GM12878 (cell line): ENCODE measurements around the gene MRPL20. TPM values are rescaled to one million over a fixed set of nuclear protein-coding genes. Genes with fewer than 3 reads are reported as not detected.

Source experiments
- ATAC-seq: fragments of 200-7000 bp; cut with Tn5 transposase; 3 replicates; pipeline ENCODE4 v1.9.1; 2020; ENCODE audit warnings: mild to moderate bottlenecking, moderate library complexity
- BruUV-seq: library from RNA; stranded (reverse); fragments of 400-500 nt; replicated peaks from 2 replicates; lab custom pipeline; 2021; lab: Mats Ljungman, UMichigan
- CTCF ChIA-PET: fragments of 300-600 bp; sonication (Branson Sonifier 250); formaldehyde crosslinking; extraction: SDS; loops from one replicate; lab custom pipeline; 2021; ENCODE audit warnings: inconsistent platforms; lab: Yijun Ruan, JAX
- POLR2A ChIA-PET: fragments of 350-600 bp; formaldehyde crosslinking; extraction: SDS; loops from one replicate; lab custom pipeline; 2021; ENCODE audit warnings: inconsistent platforms; lab: Charles Lee
- RAD21 ChIA-PET: fragments of 300-600 bp; sonication (Branson Sonifier 250); formaldehyde crosslinking; loops from one replicate; lab custom pipeline; 2023; ENCODE audit warnings: antibody characterized with exemption; ENCODE audit not compliant: unreplicated experiment; lab: Charles Lee
- SMC1A ChIA-PET: fragments of 300-600 bp; sonication (Branson Sonifier 250); formaldehyde crosslinking; loops from one replicate; lab custom pipeline; 2023; ENCODE audit not compliant: unreplicated experiment, uncharacterized antibody; lab: Charles Lee
- DNase-seq: peaks from one replicate; pipeline ENCODE4 v3.0.0-alpha.2; 2011; ENCODE audit warnings: low read depth, low spot score
- FAIRE-seq: peaks from 3 replicates; lab custom pipeline; 2011; peaks lifted over from hg19 to GRCh38; lab: Jason Lieb, UNC
- H2AFZ ChIP-seq: 2 replicates; pipeline ENCODE4 v1.6.0; 2011; ENCODE audit warnings: low read depth, low read length, control low read depth; ENCODE audit not compliant: control insufficient read depth
- H3K27ac ChIP-seq: 2 replicates; pipeline ENCODE4 v1.5.1; 2011; ENCODE audit warnings: control low read depth; ENCODE audit not compliant: control insufficient read depth, insufficient read depth
- H3K27me3 ChIP-seq, 2 experiments: replicated peaks in 1 of 2; 2 replicates each; pipeline versions ENCODE4 v1.6.0 to v1.6.1; 2011; ENCODE audit warnings: low read length in 1 of 2; ENCODE audit not compliant: control insufficient read depth in 2 of 2, insufficient read depth in 2 of 2
- H3K36me3 ChIP-seq, 2 experiments: 2 replicates each; pipeline ENCODE4 v1.5.1; 2011; ENCODE audit warnings: low read length in 1 of 2; ENCODE audit not compliant: control insufficient read depth in 2 of 2, insufficient read depth in 2 of 2
- H3K4me1 ChIP-seq: 2 replicates; pipeline ENCODE4 v1.6.1; 2011; ENCODE audit warnings: mild to moderate bottlenecking, low read length, moderate library complexity, mixed read lengths; ENCODE audit not compliant: control insufficient read depth, insufficient read depth
- H3K4me2 ChIP-seq: 2 replicates; pipeline ENCODE4 v1.6.0; 2011; ENCODE audit warnings: control low read depth; ENCODE audit not compliant: control insufficient read depth, insufficient read depth
- H3K4me3 ChIP-seq: fragments of 200-600 bp; sonication (generic); 2 replicates; pipeline ENCODE4 v1.5.1; 2016
- H3K79me2 ChIP-seq: 2 replicates; pipeline ENCODE4 v1.6.0; 2011; ENCODE audit warnings: low read length; ENCODE audit not compliant: control insufficient read depth, insufficient read depth
- H3K9ac ChIP-seq: 2 replicates; pipeline ENCODE4 v1.8.0; 2011; ENCODE audit warnings: low read length, control low read depth, mixed read lengths; ENCODE audit not compliant: control insufficient read depth, insufficient read depth
- H3K9me3 ChIP-seq: replicated peaks from 3 replicates; pipeline ENCODE4 v1.5.1; 2011; ENCODE audit warnings: mild to moderate bottlenecking, low read length; ENCODE audit not compliant: control insufficient read depth, insufficient read depth
- H4K20me1 ChIP-seq: 2 replicates; pipeline ENCODE4 v1.6.0; 2011; ENCODE audit not compliant: control insufficient read depth, insufficient read depth
- CBX3 ChIP-seq: fragments of 200-600 bp; sonication (generic); IDR thresholded peaks from 2 replicates; pipeline ENCODE4 v1.6.1; 2016; ENCODE audit warnings: low read depth, borderline replicate concordance
- GATAD2B ChIP-seq: fragments of 450-650 bp; conservative IDR thresholded peaks from 2 replicates; pipeline ENCODE4 v1.6.1; 2017; ENCODE audit warnings: low read depth, mild to moderate bottlenecking, moderate library complexity
- HDAC2 ChIP-seq: fragments of 200-600 bp; sonication (generic); IDR thresholded peaks from 2 replicates; pipeline ENCODE4 v1.6.1; 2017
- HDAC6 ChIP-seq: fragments of 200-600 bp; sonication (generic); IDR thresholded peaks from one replicate; pipeline ENCODE4 v1.8.0; 2017; ENCODE audit warnings: antibody characterized with exemption; ENCODE audit not compliant: unreplicated experiment
- NBN ChIP-seq: fragments of 450-650 bp; IDR thresholded peaks from 2 replicates; pipeline ENCODE4 v1.6.1; 2016
- POLR2AphosphoS2 ChIP-seq: IDR thresholded peaks from 2 replicates; pipeline ENCODE4 v1.6.1; 2011; ENCODE audit warnings: low read depth, mild to moderate bottlenecking, low read length, improper control_type of control experiment, moderate library complexity
- RUNX3 ChIP-seq: IDR thresholded peaks from 2 replicates; pipeline ENCODE4 v1.6.1; 2012; ENCODE audit warnings: low read length, inconsistent platforms
- SMAD1 ChIP-seq: fragments of 450-650 bp; IDR thresholded peaks from 2 replicates; pipeline ENCODE4 v1.6.1; 2018; ENCODE audit warnings: mild to moderate bottlenecking, low read depth; ENCODE audit not compliant: partially characterized antibody
- SUZ12 ChIP-seq: fragments of 200-600 bp; sonication (generic); IDR thresholded peaks from one replicate; pipeline ENCODE4 v1.6.1; 2018; ENCODE audit warnings: antibody characterized with exemption, mild to moderate bottlenecking; ENCODE audit not compliant: unreplicated experiment
- YBX1 ChIP-seq: fragments of 450-650 bp; IDR thresholded peaks from 2 replicates; pipeline ENCODE4 v1.6.1; 2016; ENCODE audit warnings: antibody characterized with exemption
- WGBS: methylation state at CpG from one replicate; pipeline ENCODE4 v1.1.6; 2016; ENCODE audit warnings: low lambda C conversion rate; ENCODE audit not compliant: insufficient replicate concordance, insufficient coverage; ENCODE audit errors: missing lambda C conversion rate; 5-methylcytosine and 5-hydroxymethylcytosine counted together
- in situ Hi-C: fragments of 300-500 bp; cut with MboI; formaldehyde crosslinking; loops from 9 replicates; pipeline ENCODE4 v1.14.3; 2018; ENCODE audit warnings: mixed read lengths
- intact Hi-C: fragments of 100-400 bp; cut with micrococcal nuclease; formaldehyde crosslinking; loops from one replicate; pipeline ENCODE4 v1.14.2; 2022; ENCODE audit not compliant: unreplicated experiment
- polyA plus RNA-seq, 11 experiments: library from polyadenylated mRNA; depleted of rRNA in 4 of 11; unstranded in 6 of 11; stranded (reverse) in 5 of 11; fragments of >200 nt; fragmentation: Nextera tagmentation in 4 of 11; fragmentation: Illumina TruSeq in 1 of 11; extraction: Ambion mirVana in 4 of 11; extraction: Trizol in 1 of 11; gene quantifications; 1 replicate in 1 of 11; 2 replicates in 10 of 11; pipeline versions ENCODE4 v1.2.1 to v1.2.3, GENCODE V29; 2011 to 2016; ENCODE audit warnings: inconsistent platforms in 2 of 11, missing spikeins in 2 of 11, low read depth in 1 of 11
- total RNA-seq, 4 experiments: library from RNA; depleted of rRNA in 3 of 4; stranded (reverse); fragments of >200 nt in 3 of 4; fragmentation: Illumina TruSeq in 1 of 4; extraction: Trizol in 1 of 4; gene quantifications; 2 replicates each; pipeline versions ENCODE4 v1.2.1 to v1.2.3, GENCODE V29; 2013 to 2021
- TF ChIP-seq, protein P1 (sequence below): IDR thresholded peaks from 2 replicates; pipeline ENCODE4 v1.6.1; 2012; ENCODE audit warnings: low read length, inconsistent platforms

Gene MRPL20
- total and polyA plus RNA-seq, 10 of the 15 experiments (the other 5 are each of a cell fraction or from before 2014, with no cell fraction given) = 129 to 525 (median 255) TPM

DNA sequence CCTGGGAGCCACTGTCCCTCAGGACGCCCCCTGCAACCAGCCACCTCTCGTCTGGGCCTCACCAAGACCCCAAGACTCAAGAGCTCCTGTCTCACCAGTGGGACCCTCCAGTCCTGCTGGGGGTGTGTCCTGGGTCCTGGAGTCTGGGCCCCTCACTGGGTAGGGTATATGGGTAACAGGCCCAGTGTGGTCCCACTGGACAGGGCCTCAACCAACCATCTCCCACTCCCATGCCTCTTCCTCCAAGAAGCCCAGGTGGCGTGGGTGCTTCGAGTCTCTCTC, 27.7 kb upstream of the MRPL20 start:
- H3K4me2 ChIP-seq = peak overlapping the region; percentile 84

DNA sequence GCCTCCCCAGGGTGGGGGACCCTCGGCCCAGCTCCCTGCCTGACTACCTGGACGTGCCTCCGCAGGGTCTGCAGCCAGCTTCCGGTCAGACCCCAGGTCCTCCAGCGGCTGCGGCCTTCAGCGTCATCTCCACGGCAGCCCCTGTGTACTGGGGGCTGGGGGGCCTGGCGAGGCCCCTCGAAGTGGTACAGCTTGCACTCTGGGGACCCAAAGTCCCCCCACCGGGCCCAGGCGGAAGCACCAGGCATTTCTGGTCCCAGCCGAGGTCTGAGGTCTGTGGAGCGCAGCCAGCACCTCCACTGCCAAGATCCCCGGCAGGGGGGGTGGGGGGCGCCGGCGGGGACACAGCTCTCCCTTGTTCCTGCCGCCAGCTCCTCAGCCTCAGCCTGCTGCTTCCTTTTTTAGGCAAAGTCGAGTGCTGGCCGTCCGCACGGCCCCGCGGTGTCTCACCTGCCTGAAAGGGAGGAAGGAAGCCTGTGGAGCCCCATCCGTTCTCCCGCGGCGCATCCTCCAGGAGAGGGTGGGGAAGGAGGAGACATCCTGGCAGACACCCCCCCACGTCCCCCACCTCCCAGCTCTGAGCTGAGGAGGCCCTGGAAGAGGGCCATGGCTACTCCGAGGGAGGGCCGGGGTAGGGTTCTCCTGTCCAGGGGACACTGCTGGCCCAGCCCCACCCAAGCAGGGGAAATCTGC, 27.2 kb upstream of the MRPL20 start:
- DNase-seq (no peak), FAIRE-seq (no peak), ATAC-seq (no peak)
- WGBS = 22% methylated on average over 26 of the region's 32 CpGs
- Histone ChIP-seq H3K9ac (peak overlapping the region; percentile 34; the same call in 1 of the 2 replicates), H3K79me2 (no peaks in the 10 kb centered on the region), H3K4me1 (peaks cover 20% of the 10 kb centered on the region), H3K36me3 (no peaks in the 10 kb centered on the region), H3K27ac (no peak overlapping the region), H2AFZ (peak overlapping the region; percentile 44), H3K4me3 (peak overlapping the region; percentile 8; the same call in 1 of the 2 replicates), H3K4me2 (peak overlapping the region; percentile 42), H4K20me1 (no peaks in the 10 kb centered on the region), H3K9me3 (no peaks in the 10 kb centered on the region), H3K27me3 (peaks cover 0 to 13% of the 10 kb centered on the region in 2 experiments; a peak in 3 of 4 replicates)
- intact Hi-C loops = no loop called here
- POLR2A ChIA-PET = interaction anchor here (0.7 kb wide), 1 partner anchor 25 kb away, joined by 3 read pairs; no protein-coding TSS in a partner anchor
- in situ Hi-C loops = no loop called here
- SMC1A ChIA-PET = no interaction called here
- RAD21 ChIA-PET = no interaction called here
- CTCF ChIA-PET = interaction anchor here (1.2 kb wide), 1 partner anchor 35 kb away, joined by 4 read pairs; the partner anchor contains the start of gene CCNL2
- TF ChIP-seq CBX3 (no peak), HDAC2 (no peak)
- TF ChIP-seq, protein P1, sequence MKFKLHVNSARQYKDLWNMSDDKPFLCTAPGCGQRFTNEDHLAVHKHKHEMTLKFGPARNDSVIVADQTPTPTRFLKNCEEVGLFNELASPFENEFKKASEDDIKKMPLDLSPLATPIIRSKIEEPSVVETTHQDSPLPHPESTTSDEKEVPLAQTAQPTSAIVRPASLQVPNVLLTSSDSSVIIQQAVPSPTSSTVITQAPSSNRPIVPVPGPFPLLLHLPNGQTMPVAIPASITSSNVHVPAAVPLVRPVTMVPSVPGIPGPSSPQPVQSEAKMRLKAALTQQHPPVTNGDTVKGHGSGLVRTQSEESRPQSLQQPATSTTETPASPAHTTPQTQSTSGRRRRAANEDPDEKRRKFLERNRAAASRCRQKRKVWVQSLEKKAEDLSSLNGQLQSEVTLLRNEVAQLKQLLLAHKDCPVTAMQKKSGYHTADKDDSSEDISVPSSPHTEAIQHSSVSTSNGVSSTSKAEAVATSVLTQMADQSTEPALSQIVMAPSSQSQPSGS = no peak
- no TSS peak for BruUV-seq

More for the DNA sequence above, 27.7 kb upstream of the MRPL20 start:
- SMC1A ChIA-PET = no interaction called here
- intact Hi-C loops = no loop called here
- CTCF ChIA-PET = no interaction called here
- no TSS peak for BruUV-seq
- Histone ChIP-seq H3K36me3 (no peaks in the 10 kb centered on the region), H3K4me1 (peaks cover 20% of the 10 kb centered on the region), H3K9me3 (no peaks in the 10 kb centered on the region)
- in situ Hi-C loops = no loop called here
- TF ChIP-seq POLR2AphosphoS2 (no peak), YBX1 (no peak), RUNX3 (no peak), SMAD1 (no peak), NBN (no peak), GATAD2B (no peak), SUZ12 (no peak), HDAC6 (no peak)
- TF ChIP-seq, all 136 proteins: peak for 0
- DNase-seq (no peak), FAIRE-seq (no peak), ATAC-seq (no peak)
- H3K27ac ChIP-seq = no peak overlapping the region
- H3K79me2 ChIP-seq = no peaks in the 10 kb centered on the region
- H2AFZ ChIP-seq = no peak overlapping the region; the same call in 1 of the 2 replicates
- POLR2A ChIA-PET = no interaction called here
- H4K20me1 ChIP-seq = no peaks in the 10 kb centered on the region
- 48% methylated on average over 4 of the region's 4 CpGs for WGBS
- H3K4me3 ChIP-seq = peak overlapping the region; percentile 57; the same call in 1 of the 2 replicates
- peaks cover 0 to 13% of the 10 kb centered on the region in 2 experiments; a peak in 3 of 4 replicates for H3K27me3 ChIP-seq
- peak overlapping the region; percentile 34; the same call in 1 of the 2 replicates for H3K9ac ChIP-seq
- RAD21 ChIA-PET = no interaction called here
